Glutamatergic neuron (in vitro differentiated cells): ENCODE results near the gene TSR3. TPM values are rescaled to one million over a fixed set of nuclear protein-coding genes. Genes with fewer than 3 reads are reported as not detected.

Source experiments
- DNase-seq: peaks from one replicate; pipeline ENCODE4 v3.0.0; 2022
- H3K27ac Mint-ChIP-seq: one replicate; pipeline ENCODE4 v1.8.0; 2020; ENCODE audit warnings: mild to moderate bottlenecking, mixed read lengths, inconsistent platforms; ENCODE audit not compliant: unreplicated experiment
- H3K27me3 Mint-ChIP-seq: one replicate; pipeline ENCODE4 v1.8.0; 2020; ENCODE audit warnings: mild to moderate bottlenecking, moderate library complexity, mixed read lengths, inconsistent platforms; ENCODE audit not compliant: unreplicated experiment
- H3K36me3 Mint-ChIP-seq: one replicate; pipeline ENCODE4 v1.8.0; 2020; ENCODE audit warnings: mild to moderate bottlenecking, mixed read lengths, inconsistent platforms; ENCODE audit not compliant: unreplicated experiment
- H3K4me1 Mint-ChIP-seq: one replicate; pipeline ENCODE4 v1.8.0; 2020; ENCODE audit warnings: mild to moderate bottlenecking, low read depth, mixed read lengths, inconsistent platforms; ENCODE audit not compliant: unreplicated experiment
- H3K4me3 Mint-ChIP-seq: one replicate; pipeline ENCODE4 v1.8.0; 2020; ENCODE audit warnings: mild to moderate bottlenecking, mixed read lengths, inconsistent platforms; ENCODE audit not compliant: unreplicated experiment
- H3K9me3 Mint-ChIP-seq: one replicate; pipeline ENCODE4 v1.8.0; 2020; ENCODE audit warnings: mild to moderate bottlenecking, moderate library complexity, mixed read lengths, inconsistent platforms; ENCODE audit not compliant: unreplicated experiment
- total RNA-seq: library from RNA; stranded (reverse); fragmentation: NEBNext Ultra II Directional; extraction: Animal tissue kit (Norgen Biotek cat#: 25700); gene quantifications from one replicate; pipeline ENCODE4 v1.2.1, GENCODE V29; 2021; ENCODE audit not compliant: unreplicated experiment
- TF ChIP-seq, protein P1 (sequence below): fragments of 200-600 bp; sonication (generic); IDR thresholded peaks from one replicate; pipeline ENCODE4 v1.5.0; 2021; ENCODE audit not compliant: partially characterized antibody, unreplicated experiment

TSR3 gene
- total RNA-seq, 1 donor from 2014 or later = 52.5 TPM

GRCh38 chr16:1374418-1375297 lies 23.0 kb upstream of the TSR3 start:
- Mint-ChIP-seq H3K4me3 (no peak overlapping the region), H3K9me3 (peaks cover 7% of the 10 kb centered on the region), H3K4me1 (peaks cover 3% of the 10 kb centered on the region), H3K27ac (no peak overlapping the region), H3K36me3 (no peaks in the 10 kb centered on the region), H3K27me3 (peaks cover 7% of the 10 kb centered on the region)
- no peak for DNase-seq
- TF ChIP-seq, protein P1, sequence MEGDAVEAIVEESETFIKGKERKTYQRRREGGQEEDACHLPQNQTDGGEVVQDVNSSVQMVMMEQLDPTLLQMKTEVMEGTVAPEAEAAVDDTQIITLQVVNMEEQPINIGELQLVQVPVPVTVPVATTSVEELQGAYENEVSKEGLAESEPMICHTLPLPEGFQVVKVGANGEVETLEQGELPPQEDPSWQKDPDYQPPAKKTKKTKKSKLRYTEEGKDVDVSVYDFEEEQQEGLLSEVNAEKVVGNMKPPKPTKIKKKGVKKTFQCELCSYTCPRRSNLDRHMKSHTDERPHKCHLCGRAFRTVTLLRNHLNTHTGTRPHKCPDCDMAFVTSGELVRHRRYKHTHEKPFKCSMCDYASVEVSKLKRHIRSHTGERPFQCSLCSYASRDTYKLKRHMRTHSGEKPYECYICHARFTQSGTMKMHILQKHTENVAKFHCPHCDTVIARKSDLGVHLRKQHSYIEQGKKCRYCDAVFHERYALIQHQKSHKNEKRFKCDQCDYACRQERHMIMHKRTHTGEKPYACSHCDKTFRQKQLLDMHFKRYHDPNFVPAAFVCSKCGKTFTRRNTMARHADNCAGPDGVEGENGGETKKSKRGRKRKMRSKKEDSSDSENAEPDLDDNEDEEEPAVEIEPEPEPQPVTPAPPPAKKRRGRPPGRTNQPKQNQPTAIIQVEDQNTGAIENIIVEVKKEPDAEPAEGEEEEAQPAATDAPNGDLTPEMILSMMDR = no peak

GRCh38 chr16:1372292-1372950 lies 20.7 kb upstream of the TSR3 start:
- Mint-ChIP-seq H3K9me3 (peaks cover 2% of the 10 kb centered on the region), H3K36me3 (no peaks in the 10 kb centered on the region), H3K4me1 (no peaks in the 10 kb centered on the region), H3K27me3 (peaks cover 4% of the 10 kb centered on the region), H3K27ac (no peak overlapping the region), H3K4me3 (no peak overlapping the region)
- TF ChIP-seq, protein P1 = no peak
- no peak for DNase-seq

DNA sequence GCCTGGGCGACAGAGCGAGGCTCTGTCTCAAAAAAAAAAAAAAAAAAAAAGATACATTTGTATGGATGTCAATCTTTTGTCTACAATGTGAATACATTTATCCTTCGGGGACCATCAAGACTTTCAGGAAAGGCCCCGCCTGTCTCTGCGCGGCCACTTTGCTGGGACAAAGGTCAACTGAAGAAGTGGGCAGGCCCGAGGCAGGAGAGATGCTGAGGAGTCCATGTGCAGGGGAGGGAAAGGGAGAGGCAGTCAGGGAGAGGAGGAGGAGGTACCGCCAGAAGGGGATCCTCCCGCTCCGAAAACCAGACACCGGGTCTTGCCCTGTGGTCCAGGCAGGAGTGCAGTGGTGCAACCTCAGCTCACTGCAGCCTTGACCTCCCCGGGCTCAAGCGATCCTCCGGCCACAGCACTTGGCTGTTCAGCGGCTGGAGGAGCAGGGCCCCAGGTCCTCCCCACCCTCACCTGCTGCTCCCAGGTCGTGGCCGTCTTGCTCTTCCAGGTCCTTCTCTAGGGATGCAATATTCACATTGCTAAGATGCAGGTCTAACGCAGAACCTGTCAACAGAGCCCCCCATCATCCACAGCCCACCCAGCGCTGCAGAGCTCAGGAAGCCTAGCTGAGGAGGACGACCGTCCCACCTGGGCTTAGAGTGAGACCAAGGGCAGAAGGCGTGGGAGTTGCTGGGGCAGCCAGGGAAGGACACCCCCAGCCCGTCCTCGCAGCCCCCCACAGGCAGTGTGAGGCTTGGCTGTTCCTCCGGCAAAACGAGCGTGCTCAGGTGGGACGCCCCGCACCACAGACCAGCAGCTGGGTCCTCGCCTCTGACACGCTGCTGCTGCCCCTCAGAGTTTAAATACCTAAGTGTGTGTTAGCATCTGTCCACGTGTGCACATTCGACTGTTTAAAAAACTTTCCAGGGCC lies 19.6 kb upstream of the TSR3 start:
- Mint-ChIP-seq H3K4me1 (no peaks in the 10 kb centered on the region), H3K36me3 (no peaks in the 10 kb centered on the region), H3K9me3 (peaks cover under 1% of the 10 kb centered on the region), H3K27me3 (peaks cover 4% of the 10 kb centered on the region), H3K4me3 (no peak overlapping the region), H3K27ac (no peak overlapping the region)
- DNase-seq = no peak
- TF ChIP-seq, protein P1 = no peak

DNA sequence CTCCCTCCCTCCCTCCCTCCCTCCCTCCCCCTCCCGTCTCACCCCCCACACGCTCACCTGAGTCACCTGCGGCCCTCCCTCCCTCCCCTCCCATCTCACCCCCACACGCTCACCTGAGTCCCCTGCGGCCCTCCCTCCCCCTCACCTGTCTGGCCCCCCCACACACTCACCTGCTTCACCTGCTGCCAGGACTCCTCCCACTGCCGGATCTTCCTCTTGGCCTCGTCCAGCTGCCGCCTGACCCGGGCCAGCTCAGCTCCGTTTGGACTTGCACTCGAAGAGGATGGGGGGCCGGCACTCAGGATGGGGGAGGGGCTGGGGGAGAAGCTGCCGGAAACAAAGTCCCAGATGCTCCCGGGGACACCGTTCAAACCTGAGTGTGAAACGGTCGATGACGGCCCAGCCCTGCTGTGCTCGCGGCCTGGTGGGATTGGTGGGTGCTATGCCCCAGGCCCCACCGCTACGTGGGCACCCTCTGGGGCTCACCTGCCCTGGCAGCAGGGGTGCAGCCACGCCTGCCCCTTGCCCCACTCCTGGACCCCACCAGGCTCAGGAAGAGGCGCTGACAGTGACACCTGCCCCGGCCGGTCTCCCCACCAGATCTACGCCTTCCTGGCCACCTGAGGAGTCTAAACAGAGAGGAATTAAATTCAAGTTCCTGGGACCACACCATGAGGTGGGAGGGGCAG lies 16.0 kb upstream of the TSR3 start:
- TF ChIP-seq, protein P1 = no peak
- Mint-ChIP-seq H3K4me3 (no peak overlapping the region), H3K36me3 (no peaks in the 10 kb centered on the region), H3K27me3 (peaks cover 7% of the 10 kb centered on the region), H3K27ac (no peak overlapping the region), H3K9me3 (no peaks in the 10 kb centered on the region), H3K4me1 (no peaks in the 10 kb centered on the region)
- no peak for DNase-seq
